Measurements from ENCODE around the gene IBTK.
"Not testable (repeated sequence)": the region's sequence is repeated elsewhere in the genome, so short reads cannot be mapped to it uniquely, and the experiment has no call there.

Gene IBTK, protein sequence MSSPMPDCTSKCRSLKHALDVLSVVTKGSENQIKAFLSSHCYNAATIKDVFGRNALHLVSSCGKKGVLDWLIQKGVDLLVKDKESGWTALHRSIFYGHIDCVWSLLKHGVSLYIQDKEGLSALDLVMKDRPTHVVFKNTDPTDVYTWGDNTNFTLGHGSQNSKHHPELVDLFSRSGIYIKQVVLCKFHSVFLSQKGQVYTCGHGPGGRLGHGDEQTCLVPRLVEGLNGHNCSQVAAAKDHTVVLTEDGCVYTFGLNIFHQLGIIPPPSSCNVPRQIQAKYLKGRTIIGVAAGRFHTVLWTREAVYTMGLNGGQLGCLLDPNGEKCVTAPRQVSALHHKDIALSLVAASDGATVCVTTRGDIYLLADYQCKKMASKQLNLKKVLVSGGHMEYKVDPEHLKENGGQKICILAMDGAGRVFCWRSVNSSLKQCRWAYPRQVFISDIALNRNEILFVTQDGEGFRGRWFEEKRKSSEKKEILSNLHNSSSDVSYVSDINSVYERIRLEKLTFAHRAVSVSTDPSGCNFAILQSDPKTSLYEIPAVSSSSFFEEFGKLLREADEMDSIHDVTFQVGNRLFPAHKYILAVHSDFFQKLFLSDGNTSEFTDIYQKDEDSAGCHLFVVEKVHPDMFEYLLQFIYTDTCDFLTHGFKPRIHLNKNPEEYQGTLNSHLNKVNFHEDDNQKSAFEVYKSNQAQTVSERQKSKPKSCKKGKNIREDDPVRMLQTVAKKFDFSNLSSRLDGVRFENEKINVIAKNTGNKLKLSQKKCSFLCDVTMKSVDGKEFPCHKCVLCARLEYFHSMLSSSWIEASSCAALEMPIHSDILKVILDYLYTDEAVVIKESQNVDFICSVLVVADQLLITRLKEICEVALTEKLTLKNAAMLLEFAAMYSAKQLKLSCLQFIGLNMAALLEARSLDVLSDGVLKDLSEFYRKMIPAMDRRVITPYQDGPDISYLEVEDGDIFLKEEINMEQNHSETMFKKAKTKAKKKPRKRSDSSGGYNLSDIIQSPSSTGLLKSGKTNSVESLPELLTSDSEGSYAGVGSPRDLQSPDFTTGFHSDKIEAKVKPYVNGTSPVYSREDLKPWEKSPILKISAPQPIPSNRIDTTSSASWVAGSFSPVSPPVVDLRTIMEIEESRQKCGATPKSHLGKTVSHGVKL (N-terminal part only)

DNA sequence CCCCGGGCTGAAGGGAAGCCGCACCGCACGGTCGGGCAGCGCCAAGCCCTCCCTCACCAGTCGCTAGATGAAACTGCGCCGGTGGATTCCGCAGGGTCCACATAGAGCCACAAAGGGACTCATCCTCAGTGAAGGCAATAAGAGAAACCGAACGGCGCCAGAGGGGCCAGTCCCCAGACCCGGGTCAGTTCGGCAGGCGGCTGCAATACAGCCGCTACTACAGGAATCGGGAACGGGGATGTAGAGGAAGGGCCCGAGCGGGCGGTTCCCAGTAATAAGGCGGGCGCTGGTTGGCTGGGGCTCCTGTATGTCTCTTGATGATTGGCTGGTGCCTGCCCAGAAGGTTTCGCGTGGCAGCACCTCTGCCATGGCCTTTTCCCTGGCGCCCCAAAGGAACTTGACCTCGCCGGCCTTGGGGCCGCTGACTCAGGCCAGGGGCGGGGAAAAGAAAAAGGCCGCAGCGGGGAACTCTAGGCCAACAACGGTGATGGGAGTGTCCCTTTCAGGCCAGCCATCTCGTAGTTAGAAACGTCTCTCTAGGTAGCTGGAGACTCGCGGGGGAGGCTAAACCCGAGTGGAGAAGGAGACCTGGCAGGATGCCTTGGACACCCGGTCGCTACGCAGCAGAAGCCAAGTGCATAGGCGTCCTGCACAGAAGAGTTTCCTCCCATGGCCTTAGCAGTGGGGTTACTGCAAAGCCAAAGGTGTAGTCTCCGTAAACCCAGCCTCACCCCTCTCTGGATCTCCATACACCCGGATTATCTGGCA, at the start of gene IBTK:
IBTK (minus strand) TSS at position 240 of the 768 bp plus-strand sequence. CDS start 7,258 bp downstream, outside the sequence.
- peak; percentile 95 for DNase-seq (ENCODE audit: low spot score)

DNA sequence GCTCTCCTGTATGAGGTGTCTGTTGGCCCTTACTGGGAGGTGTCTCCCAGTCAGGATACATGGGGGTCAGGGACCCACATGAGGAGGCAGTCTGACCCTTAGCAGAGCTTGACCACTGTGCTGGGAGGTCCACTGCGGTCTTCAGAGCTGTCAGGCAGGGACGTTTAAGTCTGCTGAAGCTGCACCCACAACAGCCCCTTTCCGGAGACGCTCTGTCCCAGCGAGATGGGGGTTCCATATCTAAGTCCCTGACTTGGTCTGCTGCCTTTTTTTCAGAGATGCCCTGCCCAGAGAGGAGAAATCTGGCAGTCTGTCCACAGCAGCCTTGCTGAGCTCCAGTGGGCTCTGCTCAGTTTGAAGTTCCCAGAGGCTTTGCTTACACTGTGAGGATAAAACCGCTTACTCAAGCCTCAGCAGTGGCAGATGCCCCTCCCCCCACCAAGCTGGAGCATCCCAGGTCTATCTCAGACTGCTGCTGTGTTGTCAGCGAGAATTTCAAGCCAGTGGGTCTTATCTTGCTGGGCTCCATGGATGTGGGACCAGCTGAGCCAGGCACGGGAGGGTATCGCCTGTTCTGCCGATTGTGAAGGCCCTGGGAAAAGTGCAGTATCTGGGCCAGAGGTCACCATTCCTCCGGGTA, 36.3 kb upstream of the IBTK start:
- DNase-seq (ENCODE audit: low spot score): no peak

DNA sequence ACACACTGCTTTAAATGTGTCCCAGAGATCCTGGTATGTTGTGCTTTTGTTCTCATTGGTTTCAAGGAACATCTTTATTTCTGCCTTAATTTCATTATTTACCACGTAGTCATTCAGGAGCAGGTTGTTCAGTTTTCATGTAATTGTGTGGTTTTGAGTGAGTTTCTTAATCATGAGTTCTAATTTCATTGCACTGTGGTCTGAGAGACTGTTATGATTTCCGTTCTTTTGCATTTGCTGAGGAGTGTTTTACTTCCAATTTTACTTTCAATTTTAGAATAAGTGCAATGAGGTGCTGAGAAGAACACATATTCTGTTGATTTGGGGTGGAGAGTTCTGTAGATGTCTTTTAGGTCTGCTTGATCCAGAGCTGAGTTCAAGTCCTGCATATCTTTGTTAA, 34.0 kb upstream of the IBTK start:
- DNase-seq (ENCODE audit: low spot score): not testable (repeated sequence)

DNA sequence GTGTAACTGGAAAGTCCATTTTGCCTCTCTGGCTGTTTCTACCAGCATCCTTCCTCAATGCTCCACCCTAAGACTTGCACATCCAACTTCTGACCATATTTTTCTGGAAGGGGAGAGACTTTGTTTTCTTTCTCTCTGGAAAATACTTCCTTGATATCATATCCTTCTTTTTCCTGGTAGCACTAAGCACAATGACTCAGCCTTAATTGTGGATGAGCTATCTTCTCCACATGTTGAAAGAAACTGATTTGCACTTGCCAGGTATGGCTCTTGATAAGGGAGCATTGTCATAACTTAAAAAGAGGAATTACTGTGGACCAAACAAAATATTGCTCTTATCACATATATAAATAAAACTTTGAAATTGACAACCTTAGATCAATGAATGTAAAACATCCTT, 30.1 kb upstream of the IBTK start:
- DNase-seq (ENCODE audit: low spot score): no peak

DNA sequence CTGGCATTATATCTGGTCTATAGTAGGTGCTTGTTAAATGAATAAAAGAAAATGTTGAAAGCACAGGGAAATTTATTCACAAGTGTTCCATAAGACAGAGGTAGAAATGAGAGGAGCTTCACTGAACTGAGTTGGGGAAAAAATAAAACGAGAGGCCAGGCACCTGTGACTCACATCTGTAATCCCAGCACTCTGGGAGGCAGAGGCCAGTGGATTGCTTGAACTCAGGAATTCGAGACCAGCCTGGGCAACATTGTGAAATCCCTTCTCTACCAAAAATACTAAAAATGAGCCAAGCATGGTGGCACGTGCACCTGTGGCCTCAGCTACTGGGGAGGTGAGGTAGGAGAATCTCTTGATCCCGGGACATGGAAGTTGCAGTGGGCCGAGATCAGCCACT, 28.1 kb upstream of the IBTK start:
- DNase-seq (ENCODE audit: low spot score): no peak

DNA sequence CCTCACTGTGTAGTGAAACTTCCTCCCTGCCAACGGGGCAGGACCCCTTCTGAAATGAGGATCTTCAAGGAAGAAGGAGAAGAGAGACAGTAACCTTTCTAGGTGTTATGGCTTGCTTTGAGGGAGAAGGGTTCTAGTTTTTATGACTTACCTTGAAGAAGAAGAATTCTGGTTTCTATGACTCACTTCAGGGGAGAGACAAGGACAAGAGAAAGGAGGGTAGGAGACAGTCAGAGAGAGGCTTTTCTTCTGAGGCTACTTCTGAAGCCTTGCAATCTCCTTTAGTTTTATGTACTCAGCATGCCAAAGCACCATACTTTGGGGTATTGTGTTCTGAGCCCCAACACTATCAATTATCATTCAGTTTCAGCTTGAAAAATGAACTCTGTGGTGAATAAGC, 25.8 kb upstream of the IBTK start:
- no peak for DNase-seq (ENCODE audit: low spot score)

DNA sequence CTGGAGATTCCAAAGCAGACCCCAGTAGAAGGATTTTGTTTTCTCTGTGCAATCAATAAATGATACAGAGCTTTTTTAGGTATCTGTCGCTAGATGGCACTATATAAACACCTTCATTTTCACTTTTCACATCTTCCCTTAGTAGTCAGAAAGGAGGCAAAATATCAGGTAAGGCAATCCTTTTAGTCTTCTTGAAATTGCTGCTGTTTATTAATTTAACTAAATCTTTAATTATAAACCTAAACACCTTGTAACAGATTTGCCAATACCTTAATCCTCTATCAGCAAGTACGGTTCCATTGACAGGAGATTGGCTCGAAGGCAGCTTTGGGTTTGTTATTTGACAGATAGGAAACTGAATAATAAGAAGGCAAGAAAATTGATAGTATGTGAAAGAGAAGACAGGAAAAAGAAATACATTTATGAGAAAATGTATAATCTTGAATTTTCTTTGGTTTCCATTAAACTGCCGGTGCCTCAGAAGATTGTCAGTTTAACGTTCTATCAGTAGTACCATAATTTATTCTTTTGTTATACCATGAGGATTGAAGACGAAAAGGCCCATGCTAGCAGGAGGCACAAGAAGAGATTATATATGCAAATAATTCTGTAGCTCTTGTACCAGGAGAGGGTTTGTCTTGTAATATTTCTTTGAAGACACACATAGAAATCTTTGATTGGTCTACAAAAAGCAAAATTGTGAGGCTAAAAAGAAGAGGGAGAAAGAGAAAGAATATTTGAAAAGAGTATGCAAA, 23.5 kb upstream of the IBTK start:
- peak; percentile 69 for DNase-seq (ENCODE audit: low spot score)

DNA sequence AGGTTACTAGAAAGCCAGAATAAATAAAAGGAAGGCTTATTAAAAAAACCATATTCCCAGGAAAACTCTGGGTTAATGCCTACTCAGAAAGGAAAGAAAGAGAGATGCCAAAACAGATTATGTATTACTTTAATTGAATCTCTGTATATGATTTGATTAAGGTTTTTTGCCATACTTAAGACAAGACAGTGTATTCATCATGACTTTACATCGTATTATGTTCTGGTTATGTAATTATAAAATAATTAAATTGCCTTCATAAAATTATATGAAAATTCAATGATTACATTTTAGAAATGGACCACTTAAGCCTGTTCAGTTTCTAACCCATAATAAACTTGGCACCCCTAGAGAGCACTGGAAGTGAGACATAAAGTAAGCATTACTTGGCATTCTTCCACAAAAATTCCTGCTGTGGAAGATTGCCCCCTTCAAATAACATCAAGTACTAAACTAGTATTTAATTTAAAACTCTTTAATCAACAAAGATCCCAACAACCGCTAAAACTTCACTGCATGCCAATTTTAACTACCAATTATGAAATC, 20.8 kb upstream of the IBTK start:
- no peak for DNase-seq (ENCODE audit: low spot score)

DNA sequence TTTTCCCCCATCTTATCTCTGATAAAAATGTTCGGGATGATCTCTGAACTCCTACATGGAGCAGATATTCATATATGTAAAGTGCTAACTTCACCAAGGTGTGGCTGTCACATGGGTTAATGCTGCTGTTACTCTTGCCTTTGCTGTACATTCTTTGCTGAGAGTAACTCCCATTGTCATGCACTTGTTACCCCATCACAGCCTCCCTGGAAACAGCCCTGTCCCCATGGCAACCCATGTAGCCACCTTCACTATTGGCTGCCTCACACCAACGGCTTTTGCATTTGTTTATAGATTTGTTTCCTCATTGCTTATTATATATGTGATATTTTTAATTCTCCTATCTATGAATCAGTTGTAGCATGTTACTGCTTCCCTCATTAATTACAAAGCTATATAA, 17.3 kb upstream of the IBTK start:
- DNase-seq (ENCODE audit: low spot score): no peak

DNA sequence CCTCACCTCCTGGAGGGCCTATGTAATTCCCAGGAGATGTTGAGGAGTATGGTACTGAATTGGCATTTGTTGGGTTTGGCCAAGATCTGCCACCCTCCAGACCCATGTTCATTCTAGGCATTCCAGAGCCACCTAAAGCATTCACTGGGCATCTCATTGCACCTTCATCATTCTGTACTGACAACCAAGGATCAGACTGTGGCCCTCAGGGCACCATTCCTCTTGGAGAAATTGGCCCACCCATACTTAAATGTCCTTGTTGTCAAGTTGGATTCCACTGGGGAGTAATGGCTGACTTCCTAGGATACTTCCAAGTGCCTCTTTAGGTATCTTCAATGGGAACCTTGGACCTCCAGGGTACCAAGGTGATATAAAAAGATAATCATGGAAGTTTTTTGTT, 16.8 kb upstream of the IBTK start:
- no peak for DNase-seq (ENCODE audit: low spot score)

DNA sequence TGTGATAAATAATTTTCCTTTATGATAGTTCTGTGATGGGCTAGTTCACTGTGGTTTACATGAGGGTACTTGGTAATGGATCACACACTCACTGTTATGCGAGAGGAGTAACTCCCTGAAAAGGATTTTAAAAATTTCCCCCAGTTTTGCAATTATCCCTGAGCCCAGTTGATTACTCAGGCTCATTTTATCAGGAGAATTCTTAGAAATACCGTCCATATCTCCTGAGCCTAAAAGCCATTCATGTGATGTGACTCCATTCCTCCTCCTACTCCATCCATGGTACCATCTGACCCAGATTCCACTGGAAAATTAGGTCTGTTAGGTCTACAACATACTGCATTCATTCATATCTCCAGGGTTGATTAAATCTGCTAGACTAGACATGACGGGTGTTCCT, 16.4 kb upstream of the IBTK start:
- no peak for DNase-seq (ENCODE audit: low spot score)

DNA sequence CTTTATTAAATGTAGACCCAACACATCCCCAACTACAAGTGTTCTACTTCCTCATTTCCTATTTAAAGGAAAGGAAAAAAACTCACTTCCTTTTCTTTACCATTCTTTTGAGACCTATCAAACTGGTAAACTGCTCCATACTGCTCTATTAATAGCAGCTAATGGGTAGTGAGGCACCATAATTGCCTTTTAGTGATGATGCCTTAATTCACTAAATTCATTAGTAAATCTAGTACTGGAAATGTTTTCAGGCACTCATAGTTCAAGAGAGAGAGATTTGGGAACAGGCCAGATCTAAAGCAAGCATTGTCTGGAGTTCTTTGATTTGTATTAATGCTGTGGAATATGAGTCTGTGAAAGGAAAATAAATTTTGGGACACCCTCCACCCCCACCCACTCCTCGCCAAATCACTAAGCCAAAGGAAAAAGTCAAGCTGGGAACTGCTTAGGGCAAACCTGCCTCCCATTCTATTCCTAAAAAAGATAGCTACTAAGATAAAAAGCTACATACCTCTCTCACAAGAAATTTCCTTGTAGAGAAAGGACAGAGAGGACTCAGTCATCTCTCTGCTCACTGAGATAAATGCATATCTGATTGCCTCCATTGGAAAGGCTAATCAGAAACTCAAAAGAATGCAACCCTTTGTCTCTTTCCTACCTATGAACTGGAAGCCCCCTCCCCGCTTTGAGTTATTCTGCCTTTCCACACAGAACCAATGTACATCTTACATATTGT, 13.6 kb upstream of the IBTK start:
- no peak for DNase-seq (ENCODE audit: low spot score)

DNA sequence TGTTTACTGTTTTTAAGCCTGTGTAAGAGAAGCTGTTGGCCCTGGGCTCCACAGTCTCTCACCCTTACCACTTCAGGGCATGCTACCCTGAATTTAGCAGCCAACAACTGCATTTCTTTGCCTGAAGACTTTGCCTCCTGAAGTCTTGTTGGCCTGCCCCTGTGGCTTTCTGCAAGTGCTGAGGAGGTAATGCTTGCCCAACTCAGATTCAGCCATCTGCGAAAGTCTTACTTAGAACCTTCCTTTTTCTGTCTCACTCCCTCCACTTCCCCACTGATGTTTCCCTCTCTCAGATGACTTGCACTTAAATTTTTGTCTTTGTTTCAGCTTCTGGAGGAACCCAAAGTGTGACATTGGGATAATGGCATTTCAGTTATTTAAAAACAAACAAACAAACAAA, 11.8 kb upstream of the IBTK start:
- no peak for DNase-seq (ENCODE audit: low spot score)

DNA sequence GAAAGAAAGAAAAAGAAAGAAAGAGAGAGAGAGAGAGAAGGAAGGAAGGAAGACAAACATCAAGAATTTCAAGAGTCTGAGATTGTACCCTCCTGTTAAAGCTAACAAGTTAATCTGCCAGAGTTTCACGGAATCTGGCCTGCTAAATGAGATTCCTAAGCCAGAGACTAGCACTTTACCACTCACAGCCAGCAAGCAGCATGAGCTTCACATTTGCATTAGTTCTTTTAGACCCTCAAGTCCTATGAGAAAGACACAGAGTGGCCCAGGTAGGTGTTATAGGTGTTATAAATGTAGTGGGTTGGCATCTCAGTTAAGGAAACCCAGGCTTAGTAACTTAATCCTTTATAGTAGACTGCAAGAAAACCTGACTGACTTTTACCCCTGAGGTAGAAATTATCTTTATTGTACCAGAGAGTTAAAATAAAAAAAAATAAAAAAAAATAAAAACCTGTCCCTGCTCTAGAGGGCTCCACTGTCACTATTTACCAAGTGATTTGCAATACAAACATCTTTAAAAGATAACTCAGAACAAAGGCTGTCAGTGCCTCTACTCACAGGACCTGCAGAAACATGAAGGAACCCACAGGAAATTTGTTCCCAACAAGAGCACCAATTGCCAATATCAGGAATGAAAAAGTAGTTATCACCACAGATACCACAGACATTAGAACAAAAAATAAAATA, 9.7 kb upstream of the IBTK start:
- no peak for DNase-seq (ENCODE audit: low spot score)

DNA sequence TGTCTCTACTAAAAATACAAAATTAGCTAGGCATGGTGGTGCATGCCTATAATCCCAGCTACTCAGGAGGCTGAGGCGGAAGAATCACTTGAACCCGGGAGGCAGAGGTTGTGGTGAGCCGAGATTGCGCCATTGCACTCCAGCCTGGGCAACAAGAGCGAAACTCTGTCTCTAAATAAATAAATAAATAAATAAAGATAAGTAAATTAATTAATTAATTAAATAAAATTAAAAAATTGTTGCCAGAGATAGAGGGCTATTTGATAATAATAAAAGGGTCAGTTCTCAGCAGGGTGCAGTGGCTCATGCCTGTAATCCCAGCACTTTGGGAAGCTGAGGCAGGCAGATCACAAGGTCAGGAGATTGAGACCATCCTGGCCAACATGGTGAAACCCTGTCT, 7.2 kb upstream of the IBTK start:
- not testable (repeated sequence) for DNase-seq (ENCODE audit: low spot score)

DNA sequence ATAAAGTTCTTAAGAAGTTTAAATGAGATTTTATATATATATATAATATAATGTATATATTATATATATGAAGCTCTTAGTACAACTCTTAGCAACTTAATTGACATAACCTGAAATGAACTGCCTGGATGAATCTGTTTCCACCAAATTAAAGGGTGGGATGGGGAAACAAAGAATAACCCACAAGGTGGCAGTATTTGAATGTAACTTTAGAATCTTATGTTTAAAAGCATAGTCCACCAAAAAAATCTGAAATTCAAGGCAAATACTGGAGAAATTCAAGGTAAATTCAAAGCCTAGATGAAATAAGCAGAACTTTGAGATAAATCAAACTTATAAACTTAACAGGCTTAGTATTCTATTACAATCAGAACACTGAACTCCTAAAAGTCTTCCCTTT, 4.4 kb upstream of the IBTK start:
- peak; percentile 48 for DNase-seq (ENCODE audit: low spot score)

DNA sequence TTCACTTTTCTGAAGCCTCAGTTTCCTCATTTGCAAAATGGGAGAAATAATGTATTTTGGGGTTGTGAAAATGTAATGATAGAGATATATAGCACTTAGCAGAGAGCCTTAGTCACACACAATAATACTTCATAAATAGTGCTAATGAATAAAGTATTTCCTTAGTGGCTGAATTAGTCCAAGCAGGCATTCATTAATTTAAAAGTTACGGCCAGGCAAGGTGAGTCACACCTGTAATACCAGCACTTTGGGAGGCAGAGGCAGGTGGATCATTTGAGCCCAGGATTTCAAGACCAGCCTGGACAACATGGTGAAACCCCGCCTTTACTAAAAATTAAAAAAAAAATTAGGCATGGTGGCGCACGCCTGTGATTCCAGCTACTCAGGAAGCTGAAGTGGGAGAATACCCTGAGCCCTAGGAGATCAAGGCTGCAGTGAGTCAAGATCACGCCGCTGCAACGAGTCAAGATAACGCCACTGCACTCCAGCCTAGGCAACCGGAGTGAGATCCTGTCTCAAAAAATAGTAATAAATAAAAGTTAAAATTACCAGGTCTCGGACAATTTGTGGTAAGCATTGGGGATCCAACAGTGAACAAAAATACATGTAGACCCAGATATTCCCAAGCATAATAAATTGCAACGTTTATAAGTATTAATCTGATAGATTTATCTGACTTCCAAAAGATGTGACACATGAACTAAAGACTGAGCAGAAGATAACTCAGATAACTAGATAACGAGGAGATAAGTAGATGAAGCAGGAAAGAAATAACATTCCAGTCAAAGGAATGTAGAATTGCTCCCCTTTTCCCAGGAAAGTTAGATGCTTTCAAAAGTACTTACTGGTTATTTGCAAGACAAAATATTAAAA, 2.1 kb upstream of the IBTK start:
- no peak for DNase-seq (ENCODE audit: low spot score)

DNA sequence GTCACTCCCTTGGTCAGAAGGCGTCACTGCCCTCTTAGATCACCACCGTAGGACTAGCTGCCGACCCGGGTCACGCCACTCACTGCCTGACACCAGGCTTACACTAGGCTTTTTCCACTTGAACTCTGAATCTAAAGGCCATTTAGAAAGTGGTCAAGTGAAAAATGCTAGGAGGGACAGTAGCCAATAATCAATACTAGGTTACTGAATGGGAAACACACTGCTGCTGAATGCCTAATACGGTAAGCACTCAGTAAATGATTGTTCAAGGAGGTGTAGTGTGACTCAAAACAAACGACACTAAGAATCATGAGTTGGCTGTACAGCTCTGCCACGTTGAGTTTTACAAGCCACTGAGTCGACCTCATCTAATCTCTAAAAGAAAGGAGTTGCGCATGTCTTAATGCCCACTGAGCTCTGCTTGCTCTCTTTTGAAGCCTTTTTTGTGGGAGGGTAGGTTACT, 760 bp upstream of the IBTK start:
- DNase-seq (ENCODE audit: low spot score): peak; percentile 87
